Measurements from ENCODE around the gene GNA12. TPM values are rescaled to one million over a fixed set of nuclear protein-coding genes. Genes with fewer than 3 reads are reported as not detected.

The GNA12 gene
- total and polyA plus RNA-seq, 9 of the 15 experiments (the other 6 are each of a cell fraction or from before 2014, with no cell fraction given): 0.65 to 32.7 (median 9.6) TPM

DNA sequence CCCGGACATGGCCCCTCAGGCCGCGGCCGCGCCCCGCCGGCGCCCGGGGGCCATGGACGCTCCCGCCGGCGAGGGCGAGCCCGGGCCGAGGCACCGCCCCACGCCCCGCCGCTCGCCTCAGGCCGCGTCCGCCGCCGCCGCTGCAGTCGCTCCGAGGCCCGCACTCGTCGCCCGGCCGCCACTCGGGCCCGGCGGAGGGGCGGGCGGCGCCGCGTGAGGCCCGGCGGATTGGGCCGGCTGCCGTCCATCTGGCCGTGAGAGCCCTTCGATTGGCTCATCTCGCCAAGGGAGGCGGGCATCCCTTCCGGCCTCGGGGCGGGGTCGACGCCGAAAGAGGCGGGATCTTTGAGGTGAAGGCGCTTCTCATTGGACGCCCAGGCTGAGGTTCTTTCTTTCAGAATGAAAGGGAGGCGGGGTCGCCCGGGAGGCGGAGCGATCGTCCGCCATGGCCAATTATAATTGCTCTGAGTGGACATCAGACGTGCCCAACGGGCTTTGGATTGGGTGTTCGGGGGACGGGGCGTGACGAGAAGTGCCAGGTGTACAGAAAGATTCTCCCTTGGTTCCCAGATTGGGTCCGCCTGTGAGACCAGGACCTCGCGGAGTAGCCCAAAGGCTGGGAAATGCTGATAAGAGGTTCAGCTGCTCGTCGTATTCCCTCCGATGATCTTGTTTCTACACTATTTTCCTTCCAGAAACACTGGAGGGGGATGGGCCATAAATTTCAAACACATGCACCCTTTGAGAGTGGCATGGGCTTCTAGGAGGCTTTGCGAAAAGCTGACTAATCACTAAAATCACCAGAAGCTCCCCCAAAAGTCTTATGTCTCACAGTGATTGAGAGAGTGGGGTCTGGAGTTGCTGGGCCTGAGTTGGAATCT is at the start of gene GNA12 (continued):
- TF ChIP-seq SRSF9 (IDR thresholded peaks at IDR 0.05; ENCODE audit: borderline replicate concordance, low read depth, low read length) (no peak), STAT5B (CRISPR knock-in tag; IDR thresholded peaks at IDR 0.05) (no peak), HDGF (IDR thresholded peaks at IDR 0.05) (no peak), PHB2 (IDR thresholded peaks at IDR 0.05; ENCODE audit: low read depth) (no peak), FOXP1 (CRISPR knock-in tag; IDR thresholded peaks at IDR 0.05) (no peak), TFAM (CRISPR knock-in tag; conservative IDR thresholded peaks at IDR 0.05) (no peak), ZKSCAN8 (CRISPR knock-in tag; IDR thresholded peaks at IDR 0.05) (no peak), CHD4 (IDR thresholded peaks at IDR 0.05; ENCODE audit: insufficient read depth, insufficient replicate concordance, low read depth, low read length, poor library complexity, severe bottlenecking) (no peak), MIER1 (IDR thresholded peaks at IDR 0.05; ENCODE audit: low read depth) (no peak), FOXJ2 (tag; IDR thresholded peaks at IDR 0.05) (no peak), PHF20 (IDR thresholded peaks at IDR 0.05; ENCODE audit: partially characterized antibody) (no peak), ZNF23 (CRISPR knock-in tag; IDR thresholded peaks at IDR 0.05) (no peak), HNRNPL (IDR thresholded peaks at IDR 0.05; ENCODE audit: low read depth, low read length) (no peak)
- TF ChIP-seq, protein P1, sequence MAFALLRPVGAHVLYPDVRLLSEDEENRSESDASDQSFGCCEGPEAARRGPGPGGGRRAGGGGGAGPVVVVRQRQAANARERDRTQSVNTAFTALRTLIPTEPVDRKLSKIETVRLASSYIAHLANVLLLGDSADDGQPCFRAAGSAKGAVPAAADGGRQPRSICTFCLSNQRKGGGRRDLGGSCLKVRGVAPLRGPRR (CRISPR knock-in tag; IDR thresholded peaks at IDR 0.05): no peak
- TF ChIP-seq, protein P2, sequence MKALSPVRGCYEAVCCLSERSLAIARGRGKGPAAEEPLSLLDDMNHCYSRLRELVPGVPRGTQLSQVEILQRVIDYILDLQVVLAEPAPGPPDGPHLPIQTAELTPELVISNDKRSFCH (CRISPR knock-in tag; IDR thresholded peaks at IDR 0.05): no peak
- TF ChIP-seq, protein P2 (tag; IDR thresholded peaks at IDR 0.05): no peak
- TF ChIP-seq, protein P3, sequence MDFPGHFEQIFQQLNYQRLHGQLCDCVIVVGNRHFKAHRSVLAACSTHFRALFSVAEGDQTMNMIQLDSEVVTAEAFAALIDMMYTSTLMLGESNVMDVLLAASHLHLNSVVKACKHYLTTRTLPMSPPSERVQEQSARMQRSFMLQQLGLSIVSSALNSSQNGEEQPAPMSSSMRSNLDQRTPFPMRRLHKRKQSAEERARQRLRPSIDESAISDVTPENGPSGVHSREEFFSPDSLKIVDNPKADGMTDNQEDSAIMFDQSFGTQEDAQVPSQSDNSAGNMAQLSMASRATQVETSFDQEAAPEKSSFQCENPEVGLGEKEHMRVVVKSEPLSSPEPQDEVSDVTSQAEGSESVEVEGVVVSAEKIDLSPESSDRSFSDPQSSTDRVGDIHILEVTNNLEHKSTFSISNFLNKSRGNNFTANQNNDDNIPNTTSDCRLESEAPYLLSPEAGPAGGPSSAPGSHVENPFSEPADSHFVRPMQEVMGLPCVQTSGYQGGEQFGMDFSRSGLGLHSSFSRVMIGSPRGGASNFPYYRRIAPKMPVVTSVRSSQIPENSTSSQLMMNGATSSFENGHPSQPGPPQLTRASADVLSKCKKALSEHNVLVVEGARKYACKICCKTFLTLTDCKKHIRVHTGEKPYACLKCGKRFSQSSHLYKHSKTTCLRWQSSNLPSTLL (IDR thresholded peaks at IDR 0.05): no peak
- TF ChIP-seq, protein P4, sequence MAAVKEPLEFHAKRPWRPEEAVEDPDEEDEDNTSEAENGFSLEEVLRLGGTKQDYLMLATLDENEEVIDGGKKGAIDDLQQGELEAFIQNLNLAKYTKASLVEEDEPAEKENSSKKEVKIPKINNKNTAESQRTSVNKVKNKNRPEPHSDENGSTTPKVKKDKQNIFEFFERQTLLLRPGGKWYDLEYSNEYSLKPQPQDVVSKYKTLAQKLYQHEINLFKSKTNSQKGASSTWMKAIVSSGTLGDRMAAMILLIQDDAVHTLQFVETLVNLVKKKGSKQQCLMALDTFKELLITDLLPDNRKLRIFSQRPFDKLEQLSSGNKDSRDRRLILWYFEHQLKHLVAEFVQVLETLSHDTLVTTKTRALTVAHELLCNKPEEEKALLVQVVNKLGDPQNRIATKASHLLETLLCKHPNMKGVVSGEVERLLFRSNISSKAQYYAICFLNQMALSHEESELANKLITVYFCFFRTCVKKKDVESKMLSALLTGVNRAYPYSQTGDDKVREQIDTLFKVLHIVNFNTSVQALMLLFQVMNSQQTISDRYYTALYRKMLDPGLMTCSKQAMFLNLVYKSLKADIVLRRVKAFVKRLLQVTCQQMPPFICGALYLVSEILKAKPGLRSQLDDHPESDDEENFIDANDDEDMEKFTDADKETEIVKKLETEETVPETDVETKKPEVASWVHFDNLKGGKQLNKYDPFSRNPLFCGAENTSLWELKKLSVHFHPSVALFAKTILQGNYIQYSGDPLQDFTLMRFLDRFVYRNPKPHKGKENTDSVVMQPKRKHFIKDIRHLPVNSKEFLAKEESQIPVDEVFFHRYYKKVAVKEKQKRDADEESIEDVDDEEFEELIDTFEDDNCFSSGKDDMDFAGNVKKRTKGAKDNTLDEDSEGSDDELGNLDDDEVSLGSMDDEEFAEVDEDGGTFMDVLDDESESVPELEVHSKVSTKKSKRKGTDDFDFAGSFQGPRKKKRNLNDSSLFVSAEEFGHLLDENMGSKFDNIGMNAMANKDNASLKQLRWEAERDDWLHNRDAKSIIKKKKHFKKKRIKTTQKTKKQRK (IDR thresholded peaks at IDR 0.05; ENCODE audit: borderline replicate concordance, low read depth, low read length): peak; percentile 88
- TF ChIP-seq, protein P5, sequence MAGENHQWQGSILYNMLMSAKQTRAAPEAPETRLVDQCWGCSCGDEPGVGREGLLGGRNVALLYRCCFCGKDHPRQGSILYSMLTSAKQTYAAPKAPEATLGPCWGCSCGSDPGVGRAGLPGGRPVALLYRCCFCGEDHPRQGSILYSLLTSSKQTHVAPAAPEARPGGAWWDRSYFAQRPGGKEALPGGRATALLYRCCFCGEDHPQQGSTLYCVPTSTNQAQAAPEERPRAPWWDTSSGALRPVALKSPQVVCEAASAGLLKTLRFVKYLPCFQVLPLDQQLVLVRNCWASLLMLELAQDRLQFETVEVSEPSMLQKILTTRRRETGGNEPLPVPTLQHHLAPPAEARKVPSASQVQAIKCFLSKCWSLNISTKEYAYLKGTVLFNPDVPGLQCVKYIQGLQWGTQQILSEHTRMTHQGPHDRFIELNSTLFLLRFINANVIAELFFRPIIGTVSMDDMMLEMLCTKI (IDR thresholded peaks at IDR 0.05; ENCODE audit: partially characterized antibody): no peak

Measured in K562 (cell line).